HEK293 (cell line): Measurements from ENCODE around the gene SENP5.

ENCODE experiments used
- BCL11B ChIP-seq: fragments of 450-650 bp; formaldehyde crosslinking; IDR thresholded peaks from 2 replicates; pipeline ENCODE4 v1.5.1; 2016; ENCODE audit warnings: low read depth, missing biosample characterization, missing genetic modification characterization
- GFI1B ChIP-seq: fragments of 450-650 bp; formaldehyde crosslinking; IDR thresholded peaks from 2 replicates; pipeline ENCODE4 v1.5.1; 2016; ENCODE audit warnings: missing biosample characterization, missing genetic modification characterization
- IKZF3 ChIP-seq: fragments of 450-650 bp; IDR thresholded peaks from 2 replicates; pipeline ENCODE4 v1.5.0; 2018; ENCODE audit warnings: missing biosample characterization, mild to moderate bottlenecking, missing genetic modification characterization, moderate library complexity
- MEIS1 ChIP-seq: sonication (generic); formaldehyde crosslinking; IDR thresholded peaks from 2 replicates; pipeline ENCODE4 v1.8.1; 2022; ENCODE audit warnings: missing genetic modification reagents, mild to moderate bottlenecking, borderline replicate concordance
- OSR2 ChIP-seq: fragments of 450-650 bp; formaldehyde crosslinking; IDR thresholded peaks from 2 replicates; pipeline ENCODE4 v1.5.1; 2016; ENCODE audit warnings: missing biosample characterization, missing genetic modification characterization
- PRDM6 ChIP-seq: fragments of 450-650 bp; formaldehyde crosslinking; IDR thresholded peaks from 2 replicates; pipeline ENCODE4 v1.5.1; 2017; ENCODE audit warnings: missing biosample characterization, missing genetic modification characterization
- SCRT1 ChIP-seq: fragments of 450-650 bp; formaldehyde crosslinking; IDR thresholded peaks from 2 replicates; pipeline ENCODE4 v1.5.1; 2016; ENCODE audit warnings: missing biosample characterization, missing genetic modification characterization, borderline replicate concordance
- ZBTB10 ChIP-seq: fragments of 450-650 bp; formaldehyde crosslinking; IDR thresholded peaks from 2 replicates; pipeline ENCODE4 v1.5.1; 2016; ENCODE audit warnings: missing biosample characterization, missing genetic modification characterization
- ZBTB7A ChIP-seq: fragments of 450-650 bp; formaldehyde crosslinking; IDR thresholded peaks from 2 replicates; pipeline ENCODE4 v1.5.1; 2016; ENCODE audit warnings: low read depth, missing biosample characterization, missing genetic modification characterization
- ZIC2 ChIP-seq: fragments of 450-650 bp; formaldehyde crosslinking; IDR thresholded peaks from 2 replicates; pipeline ENCODE4 v1.5.1; 2016; ENCODE audit warnings: missing biosample characterization, missing genetic modification characterization
- ZNF140 ChIP-seq: fragments of 450-650 bp; formaldehyde crosslinking; IDR thresholded peaks from 2 replicates; pipeline ENCODE4 v1.5.1; 2016; ENCODE audit warnings: missing biosample characterization, missing genetic modification characterization
- ZNF146 ChIP-seq: fragments of 450-650 bp; formaldehyde crosslinking; IDR thresholded peaks from 2 replicates; pipeline ENCODE4 v1.5.1; 2016; ENCODE audit warnings: missing biosample characterization, missing genetic modification characterization
- ZNF19 ChIP-seq: fragments of 450-650 bp; formaldehyde crosslinking; IDR thresholded peaks from 2 replicates; pipeline ENCODE4; 2016; ENCODE audit warnings: missing biosample characterization, missing genetic modification characterization, low read depth
- ZNF239 ChIP-seq: fragments of 450-650 bp; formaldehyde crosslinking; IDR thresholded peaks from 2 replicates; pipeline ENCODE4 v1.5.1; 2016; ENCODE audit warnings: missing biosample characterization, missing genetic modification characterization
- ZNF274 ChIP-seq, 2 experiments: fragments of 200-500 bp in 1 of 2; fragments of 450-650 bp in 1 of 2; sonication (Bioruptor generic) in 1 of 2; formaldehyde crosslinking in 1 of 2; IDR thresholded peaks; 2 replicates each; pipeline versions ENCODE4 v1.5.1 to v1.6.1; 2014 to 2016; ENCODE audit warnings: borderline replicate concordance in 1 of 2, inconsistent platforms in 1 of 2, low read length in 1 of 2, missing biosample characterization in 1 of 2, missing genetic modification characterization in 1 of 2
- ZNF311 ChIP-seq: fragments of 450-650 bp; formaldehyde crosslinking; IDR thresholded peaks from 2 replicates; pipeline ENCODE4 v1.5.1; 2017; ENCODE audit warnings: missing biosample characterization, missing genetic modification characterization, borderline replicate concordance
- ZNF324 ChIP-seq: fragments of 450-650 bp; formaldehyde crosslinking; IDR thresholded peaks from 2 replicates; pipeline ENCODE4 v1.5.1; 2016; ENCODE audit warnings: missing biosample characterization, missing genetic modification characterization
- ZNF404 ChIP-seq: fragments of 450-650 bp; formaldehyde crosslinking; IDR thresholded peaks from 2 replicates; pipeline ENCODE4 v1.5.1; 2017; ENCODE audit warnings: missing biosample characterization, missing genetic modification characterization
- ZNF416 ChIP-seq: fragments of 450-650 bp; formaldehyde crosslinking; IDR thresholded peaks from 2 replicates; pipeline ENCODE4 v1.5.1; 2016; ENCODE audit warnings: missing biosample characterization, missing genetic modification characterization
- ZNF423 ChIP-seq: fragments of 450-650 bp; formaldehyde crosslinking; IDR thresholded peaks from 2 replicates; pipeline ENCODE4 v1.5.1; 2016; ENCODE audit warnings: missing biosample characterization, missing genetic modification characterization
- ZNF510 ChIP-seq: fragments of 450-650 bp; formaldehyde crosslinking; IDR thresholded peaks from 2 replicates; pipeline ENCODE4 v1.5.1; 2018; ENCODE audit warnings: mild to moderate bottlenecking, missing genetic modification characterization, missing biosample characterization; ENCODE audit not compliant: insufficient replicate concordance
- ZNF529 ChIP-seq: fragments of 450-650 bp; formaldehyde crosslinking; IDR thresholded peaks from 2 replicates; pipeline ENCODE4 v1.5.1; 2017; ENCODE audit warnings: missing genetic modification characterization, missing biosample characterization; ENCODE audit not compliant: insufficient replicate concordance
- ZNF544 ChIP-seq: fragments of 450-650 bp; formaldehyde crosslinking; IDR thresholded peaks from 2 replicates; pipeline ENCODE4 v1.5.0; 2017; ENCODE audit warnings: missing biosample characterization, missing genetic modification characterization
- ZNF610 ChIP-seq: fragments of 450-650 bp; formaldehyde crosslinking; IDR thresholded peaks from 2 replicates; pipeline ENCODE4 v1.5.1; 2016; ENCODE audit warnings: missing biosample characterization, missing genetic modification characterization, borderline replicate concordance
- ZNF623 ChIP-seq: fragments of 450-650 bp; formaldehyde crosslinking; IDR thresholded peaks from 2 replicates; pipeline ENCODE4 v1.5.1; 2016; ENCODE audit warnings: missing biosample characterization, missing genetic modification characterization
- ZNF664 ChIP-seq: fragments of 450-650 bp; formaldehyde crosslinking; IDR thresholded peaks from 2 replicates; pipeline ENCODE4 v1.5.1; 2016; ENCODE audit warnings: missing biosample characterization, missing genetic modification characterization
- ZNF670 ChIP-seq: fragments of 450-650 bp; formaldehyde crosslinking; IDR thresholded peaks from 2 replicates; pipeline ENCODE4 v1.5.1; 2016; ENCODE audit warnings: missing biosample characterization, missing genetic modification characterization, low read depth
- ZNF837 ChIP-seq: fragments of 450-650 bp; formaldehyde crosslinking; IDR thresholded peaks from 2 replicates; pipeline ENCODE4 v1.5.1; 2016; ENCODE audit warnings: missing biosample characterization, missing genetic modification characterization
- ZNF843 ChIP-seq: fragments of 450-650 bp; formaldehyde crosslinking; IDR thresholded peaks from 2 replicates; pipeline ENCODE4 v1.5.1; 2016; ENCODE audit warnings: missing biosample characterization, missing genetic modification characterization
- TF ChIP-seq, protein P1 (sequence below): fragments of 450-650 bp; formaldehyde crosslinking; IDR thresholded peaks from 2 replicates; pipeline ENCODE4 v1.5.1; 2016; ENCODE audit warnings: missing biosample characterization, missing genetic modification characterization
- TF ChIP-seq, protein P2 (sequence below): fragments of 450-650 bp; formaldehyde crosslinking; IDR thresholded peaks from 2 replicates; pipeline ENCODE4 v1.5.1; 2017; ENCODE audit warnings: missing biosample characterization, missing genetic modification characterization

Gene SENP5

DNA sequence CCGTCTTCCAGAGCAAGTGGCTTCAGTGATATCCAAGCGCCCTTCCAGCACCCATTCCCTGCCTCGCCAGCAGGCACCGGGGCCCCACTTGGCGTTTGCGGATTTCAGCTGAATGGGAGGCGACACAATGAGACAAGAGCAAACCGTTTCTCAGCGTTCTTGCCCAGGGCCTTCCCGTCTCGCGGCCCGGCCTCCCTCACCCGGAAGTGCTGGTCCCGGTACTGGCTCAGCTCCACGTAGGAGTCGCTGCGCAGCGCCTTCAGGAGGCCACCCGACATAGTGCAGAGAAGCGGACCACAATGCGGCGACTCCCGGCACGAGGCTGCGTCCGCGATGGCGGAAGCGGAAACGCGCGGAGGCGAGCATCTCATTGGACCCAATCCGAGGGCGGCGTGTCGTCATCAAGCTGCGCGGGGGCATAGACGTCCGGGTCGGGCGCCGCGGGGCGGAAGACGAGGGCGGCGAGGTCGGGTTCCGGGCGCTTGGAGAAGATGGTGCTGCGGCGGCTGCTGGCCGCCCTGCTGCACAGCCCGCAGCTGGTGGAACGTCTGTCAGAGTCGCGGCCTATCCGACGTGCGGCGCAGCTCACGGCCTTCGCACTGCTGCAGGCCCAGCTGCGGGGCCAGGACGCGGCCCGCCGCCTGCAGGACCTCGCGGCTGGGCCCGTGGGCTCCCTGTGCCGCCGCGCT is 74.7 kb downstream of the SENP5 start, which contains the start of gene NCBP2 (continued):
- TF ChIP-seq ZNF239 (tag by site-specific recombination) (no peak), ZNF404 (tag by site-specific recombination) (no peak), GFI1B (tag by site-specific recombination) (no peak), ZNF544 (no peak), OSR2 (tag by site-specific recombination) (no peak), ZNF146 (tag by site-specific recombination) (0 out of 2 replicates have a peak, but pooled peaks have one; percentile 41), ZNF610 (tag by site-specific recombination) (0 out of 2 replicates have a peak, but pooled peaks have one; percentile 60), ZNF837 (no peak), ZNF274 (IDR thresholded peaks at IDR 0.05; ENCODE audit: low read length) (no peak), ZNF274 (tag by site-specific recombination; IDR thresholded peaks at IDR 0.05; ENCODE audit: borderline replicate concordance) (no peak), ZNF529 (no peak), IKZF3 (tag by site-specific recombination) (peak; percentile 0; the same call in 1 of the 2 replicates), ZNF324 (tag by site-specific recombination) (0 out of 2 replicates have a peak, but pooled peaks have one; percentile 62), ZNF510 (tag by site-specific recombination) (no peak), ZNF311 (tag by site-specific recombination) (no peak), ZNF423 (tag by site-specific recombination) (no peak), ZNF416 (tag by site-specific recombination) (no peak), ZNF664 (tag by site-specific recombination) (no peak), ZBTB10 (tag by site-specific recombination) (no peak), BCL11B (tag by site-specific recombination) (peak; percentile 40; the same call in 1 of the 2 replicates), ZNF843 (tag by site-specific recombination) (peak; percentile 32; the same call in 1 of the 2 replicates), MEIS1 (CRISPR knock-in tag) (no peak), ZNF140 (tag by site-specific recombination) (no peak), ZNF623 (tag by site-specific recombination) (no peak), ZNF19 (tag by site-specific recombination) (no peak), PRDM6 (tag by site-specific recombination) (no peak), SCRT1 (tag by site-specific recombination) (no peak), ZIC2 (peak; percentile 67), ZNF670 (tag by site-specific recombination) (no peak), ZBTB7A (tag by site-specific recombination) (no peak)
- TF ChIP-seq, protein P1, sequence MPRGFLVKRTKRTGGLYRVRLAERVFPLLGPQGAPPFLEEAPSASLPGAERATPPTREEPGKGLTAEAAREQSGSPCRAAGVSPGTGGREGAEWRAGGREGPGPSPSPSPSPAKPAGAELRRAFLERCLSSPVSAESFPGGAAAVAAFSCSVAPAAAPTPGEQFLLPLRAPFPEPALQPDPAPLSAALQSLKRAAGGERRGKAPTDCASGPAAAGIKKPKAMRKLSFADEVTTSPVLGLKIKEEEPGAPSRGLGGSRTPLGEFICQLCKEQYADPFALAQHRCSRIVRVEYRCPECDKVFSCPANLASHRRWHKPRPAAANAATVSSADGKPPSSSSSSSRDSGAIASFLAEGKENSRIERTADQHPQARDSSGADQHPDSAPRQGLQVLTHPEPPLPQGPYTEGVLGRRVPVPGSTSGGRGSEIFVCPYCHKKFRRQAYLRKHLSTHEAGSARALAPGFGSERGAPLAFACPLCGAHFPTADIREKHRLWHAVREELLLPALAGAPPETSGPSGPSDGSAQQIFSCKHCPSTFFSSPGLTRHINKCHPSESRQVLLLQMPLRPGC (tag by site-specific recombination): peak; percentile 49; the same call in 1 of the 2 replicates
- TF ChIP-seq, protein P2, sequence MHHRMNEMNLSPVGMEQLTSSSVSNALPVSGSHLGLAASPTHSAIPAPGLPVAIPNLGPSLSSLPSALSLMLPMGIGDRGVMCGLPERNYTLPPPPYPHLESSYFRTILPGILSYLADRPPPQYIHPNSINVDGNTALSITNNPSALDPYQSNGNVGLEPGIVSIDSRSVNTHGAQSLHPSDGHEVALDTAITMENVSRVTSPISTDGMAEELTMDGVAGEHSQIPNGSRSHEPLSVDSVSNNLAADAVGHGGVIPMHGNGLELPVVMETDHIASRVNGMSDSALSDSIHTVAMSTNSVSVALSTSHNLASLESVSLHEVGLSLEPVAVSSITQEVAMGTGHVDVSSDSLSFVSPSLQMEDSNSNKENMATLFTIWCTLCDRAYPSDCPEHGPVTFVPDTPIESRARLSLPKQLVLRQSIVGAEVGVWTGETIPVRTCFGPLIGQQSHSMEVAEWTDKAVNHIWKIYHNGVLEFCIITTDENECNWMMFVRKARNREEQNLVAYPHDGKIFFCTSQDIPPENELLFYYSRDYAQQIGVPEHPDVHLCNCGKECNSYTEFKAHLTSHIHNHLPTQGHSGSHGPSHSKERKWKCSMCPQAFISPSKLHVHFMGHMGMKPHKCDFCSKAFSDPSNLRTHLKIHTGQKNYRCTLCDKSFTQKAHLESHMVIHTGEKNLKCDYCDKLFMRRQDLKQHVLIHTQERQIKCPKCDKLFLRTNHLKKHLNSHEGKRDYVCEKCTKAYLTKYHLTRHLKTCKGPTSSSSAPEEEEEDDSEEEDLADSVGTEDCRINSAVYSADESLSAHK (tag by site-specific recombination): no peak
